Activated CD4-positive, alpha-beta T cell treated with anti-CD3 and anti-CD28 coated beads, Interleukin-2, amount 10 ng/mL, durations not matched to agents 7 days and 5 days (primary cell): ENCODE measurements around the gene TYW1B. TPM values are rescaled to one million over a fixed set of nuclear protein-coding genes. Genes with fewer than 3 reads are reported as not detected.
"Not testable (repeated sequence)": the region's sequence is repeated elsewhere in the genome, so short reads cannot be mapped to it uniquely, and the experiment has no call there.

Source experiments
- CTCF ChIA-PET: fragments of 350-600 bp; sonication (Branson Sonifier 250); formaldehyde crosslinking; loops from one replicate; lab custom pipeline; 2021; ENCODE audit warnings: antibody characterized with exemption; lab: Charles Lee
- POLR2A ChIA-PET: fragments of 350-600 bp; sonication (Branson Sonifier 250); formaldehyde crosslinking; loops from one replicate; lab custom pipeline; 2021; ENCODE audit warnings: antibody characterized with exemption; lab: Charles Lee
- DNase-seq: peaks from one replicate; pipeline ENCODE4 v3.0.0-alpha.2; 2020
- H3K27ac Mint-ChIP-seq: one replicate; pipeline ENCODE4 v1.8.0; 2021; ENCODE audit warnings: mild to moderate bottlenecking, moderate library complexity, mixed read lengths
- H3K27me3 Mint-ChIP-seq: one replicate; pipeline ENCODE4 v1.8.0; 2021; ENCODE audit warnings: mixed read lengths
- H3K36me3 Mint-ChIP-seq: one replicate; pipeline ENCODE4 v1.8.0; 2021; ENCODE audit warnings: low read depth, mixed read lengths
- H3K4me1 Mint-ChIP-seq: one replicate; pipeline ENCODE4 v1.8.0; 2021; ENCODE audit warnings: mixed read lengths
- H3K4me3 Mint-ChIP-seq: one replicate; pipeline ENCODE4 v1.8.0; 2021; ENCODE audit warnings: mild to moderate bottlenecking, moderate library complexity, mixed read lengths
- H3K9me3 Mint-ChIP-seq: one replicate; pipeline ENCODE4 v1.8.0; 2021; ENCODE audit warnings: mixed read lengths
- total RNA-seq, 2 experiments: library from RNA; stranded (reverse); gene quantifications; one replicate each; pipeline ENCODE4 v1.2.3, GENCODE V29; 2021

TYW1B gene
- total RNA-seq, 2 experiments from 2014 or later = 4.5 to 4.6 TPM

DNA sequence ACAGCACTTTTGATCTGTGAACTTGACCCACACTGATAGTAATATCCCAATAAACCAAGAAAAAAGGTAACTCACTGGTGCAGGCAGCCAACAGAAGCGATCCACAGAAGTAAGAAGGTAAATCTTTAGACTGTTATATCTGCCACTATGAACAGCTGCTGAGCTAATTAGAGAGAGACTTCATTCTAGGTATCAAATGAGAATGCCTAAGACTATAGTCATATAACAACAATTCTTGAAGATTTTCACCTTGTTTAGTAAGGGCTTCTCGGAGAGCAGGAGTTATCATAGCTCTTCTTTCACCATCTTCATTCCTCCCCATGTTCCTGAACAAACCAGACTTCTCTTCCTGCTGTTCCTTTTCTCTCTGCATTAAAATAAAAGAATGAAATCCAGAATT is 50.8 kb downstream of the TYW1B start:
- H3K4me3 Mint-ChIP-seq, CTCF ChIA-PET, POLR2A ChIA-PET, H3K27ac Mint-ChIP-seq, H3K27me3 Mint-ChIP-seq, H3K4me1 Mint-ChIP-seq, H3K9me3 Mint-ChIP-seq, DNase-seq: not testable (repeated sequence)
- H3K36me3 Mint-ChIP-seq = peaks cover 21% of the 10 kb centered on the region

DNA sequence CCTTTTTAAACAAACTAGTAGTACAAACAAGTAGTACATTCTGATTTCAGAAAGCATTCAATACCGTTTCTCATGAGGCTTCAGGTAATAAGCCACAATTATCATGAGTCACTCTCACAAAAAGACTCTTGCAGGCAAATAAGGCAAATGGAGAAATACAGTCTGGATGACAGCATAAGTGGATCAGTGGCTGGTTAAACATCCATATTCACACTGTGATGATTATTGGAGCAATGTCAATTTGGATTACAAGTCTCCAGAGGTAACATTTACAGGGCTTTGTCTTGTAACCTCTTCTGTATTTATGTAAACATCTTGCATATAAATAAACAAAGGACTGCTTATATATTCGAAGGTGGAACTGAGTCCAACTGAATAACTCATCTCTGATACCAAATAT is 55.4 kb downstream of the TYW1B start:
- H3K4me1 Mint-ChIP-seq, CTCF ChIA-PET, H3K4me3 Mint-ChIP-seq, H3K27me3 Mint-ChIP-seq, H3K27ac Mint-ChIP-seq, DNase-seq, H3K9me3 Mint-ChIP-seq, POLR2A ChIA-PET: not testable (repeated sequence)
- peaks cover 23% of the 10 kb centered on the region for H3K36me3 Mint-ChIP-seq

DNA sequence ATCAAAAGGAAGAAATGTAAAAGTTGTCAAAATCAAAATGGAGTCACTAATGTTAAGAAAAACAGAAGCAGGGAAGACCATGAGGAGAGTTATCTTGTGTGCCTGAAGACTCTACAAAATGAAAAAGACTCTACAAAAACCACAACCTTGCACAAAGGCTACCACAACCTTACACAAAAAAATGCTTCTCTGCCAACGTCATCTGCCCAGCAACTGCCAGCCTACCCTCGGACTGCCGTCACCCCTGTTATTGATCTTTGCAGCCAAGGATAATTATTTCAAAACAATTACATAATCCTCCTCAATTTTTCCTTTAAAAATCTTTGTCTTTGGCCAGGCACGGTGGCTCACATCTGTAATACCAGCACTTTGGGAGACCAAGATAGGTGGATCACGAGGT is 61.0 kb downstream of the TYW1B start:
- DNase-seq, POLR2A ChIA-PET, H3K27ac Mint-ChIP-seq, H3K27me3 Mint-ChIP-seq, H3K4me1 Mint-ChIP-seq, CTCF ChIA-PET, H3K4me3 Mint-ChIP-seq, H3K9me3 Mint-ChIP-seq: not testable (repeated sequence)
- H3K36me3 Mint-ChIP-seq = peaks cover 12% of the 10 kb centered on the region

DNA sequence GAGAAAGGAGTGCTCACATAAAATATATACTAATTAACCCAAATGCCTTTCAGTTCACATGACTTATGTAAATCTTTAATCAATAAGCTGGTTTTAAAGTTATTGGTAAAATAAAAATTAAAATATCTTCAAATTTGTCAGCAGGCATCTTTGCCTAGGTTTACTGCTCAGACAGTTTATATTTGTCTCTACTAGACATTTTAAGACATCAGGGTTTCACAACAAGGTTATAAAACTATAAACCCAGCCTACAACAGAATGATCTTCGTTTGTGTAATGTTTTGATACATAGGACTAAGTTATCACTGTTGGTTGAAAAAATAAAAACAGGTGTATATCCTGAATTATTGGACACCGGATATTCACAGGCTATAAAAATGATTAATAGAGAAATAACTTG is 67.4 kb downstream of the TYW1B start:
- no peak for DNase-seq
- ChIA-PET POLR2A (no interaction called here), CTCF (no interaction called here)
- H3K27ac Mint-ChIP-seq = no peak overlapping the region
- no peaks in the 10 kb centered on the region for H3K4me1 Mint-ChIP-seq
- peaks cover 25% of the 10 kb centered on the region for H3K9me3 Mint-ChIP-seq
- H3K36me3 Mint-ChIP-seq = peaks cover 15% of the 10 kb centered on the region
- no peak overlapping the region for H3K4me3 Mint-ChIP-seq
- H3K27me3 Mint-ChIP-seq = no peaks in the 10 kb centered on the region

DNA sequence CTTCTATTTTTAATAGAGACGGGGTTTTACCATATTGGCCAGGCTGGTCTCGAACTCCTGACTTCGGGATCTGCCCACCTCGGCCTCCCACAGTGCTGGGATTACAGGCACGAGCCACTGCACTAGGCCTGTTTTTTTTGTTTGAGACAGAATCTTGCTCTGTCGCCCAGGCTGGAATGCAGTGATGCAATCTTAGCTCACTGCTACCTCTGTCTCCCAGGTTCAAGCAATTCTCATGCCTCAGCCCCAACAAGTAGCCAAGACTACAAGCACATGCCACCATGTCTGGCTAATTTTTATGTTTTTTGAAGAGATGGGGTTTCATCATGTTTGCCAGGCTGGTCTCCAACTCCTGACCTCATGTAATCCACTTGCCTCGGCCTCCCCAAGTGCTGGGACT is 73.7 kb downstream of the TYW1B start:
- DNase-seq = no peak
- CTCF ChIA-PET = no interaction called here
- POLR2A ChIA-PET = no interaction called here
- H3K27ac Mint-ChIP-seq = no peak overlapping the region
- no peak overlapping the region for H3K4me3 Mint-ChIP-seq
- H3K9me3 Mint-ChIP-seq = peaks cover 16% of the 10 kb centered on the region
- H3K36me3 Mint-ChIP-seq = peaks cover 10% of the 10 kb centered on the region
- H3K27me3 Mint-ChIP-seq = no peaks in the 10 kb centered on the region
- no peaks in the 10 kb centered on the region for H3K4me1 Mint-ChIP-seq

DNA sequence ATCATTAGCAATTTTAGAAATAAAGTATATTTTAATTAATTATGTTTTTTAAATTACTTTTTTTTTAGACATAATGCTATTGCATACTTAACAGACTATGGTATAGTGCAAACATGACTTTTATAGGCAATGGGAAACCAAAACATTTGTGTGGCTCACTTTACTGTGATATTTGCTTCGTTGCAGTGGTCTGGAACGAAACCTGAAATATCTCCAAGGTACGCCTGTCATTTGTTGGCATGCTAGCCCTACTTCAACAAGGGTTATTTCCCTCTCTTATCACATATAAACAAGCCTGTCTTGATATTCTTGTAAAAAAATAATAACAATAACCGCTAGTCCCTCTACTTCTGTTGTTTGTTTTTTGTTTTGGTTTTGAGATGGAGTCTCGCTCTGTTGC is 74.2 kb downstream of the TYW1B start:
- Mint-ChIP-seq H3K27ac (no peak overlapping the region), H3K36me3 (peaks cover 7% of the 10 kb centered on the region), H3K4me1 (no peaks in the 10 kb centered on the region), H3K27me3 (no peaks in the 10 kb centered on the region), H3K4me3 (no peak overlapping the region), H3K9me3 (peaks cover 13% of the 10 kb centered on the region)
- ChIA-PET POLR2A (no interaction called here), CTCF (no interaction called here)
- DNase-seq = no peak

DNA sequence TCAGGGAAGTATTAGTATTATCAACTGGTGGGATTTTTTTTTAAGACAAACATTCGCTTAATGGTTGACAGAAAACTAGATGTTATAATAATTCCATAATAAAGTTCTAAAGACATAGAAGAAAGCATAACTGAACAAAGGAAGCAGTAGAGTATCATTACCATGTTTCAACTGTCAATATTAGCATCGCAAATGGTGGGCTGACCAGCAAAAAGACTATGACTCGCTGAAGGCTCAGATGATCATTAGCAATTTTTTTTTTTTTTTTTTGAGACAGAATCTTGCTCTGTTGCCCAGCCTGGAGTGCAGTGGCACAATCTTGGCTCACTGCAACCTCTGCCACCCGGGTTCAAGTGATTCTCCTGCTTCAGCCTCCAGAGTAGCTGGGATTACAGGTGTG is 74.8 kb downstream of the TYW1B start:
- H3K9me3 Mint-ChIP-seq, CTCF ChIA-PET, H3K4me3 Mint-ChIP-seq, DNase-seq, POLR2A ChIA-PET, H3K27me3 Mint-ChIP-seq, H3K4me1 Mint-ChIP-seq, H3K27ac Mint-ChIP-seq, H3K36me3 Mint-ChIP-seq: not testable (repeated sequence)

DNA sequence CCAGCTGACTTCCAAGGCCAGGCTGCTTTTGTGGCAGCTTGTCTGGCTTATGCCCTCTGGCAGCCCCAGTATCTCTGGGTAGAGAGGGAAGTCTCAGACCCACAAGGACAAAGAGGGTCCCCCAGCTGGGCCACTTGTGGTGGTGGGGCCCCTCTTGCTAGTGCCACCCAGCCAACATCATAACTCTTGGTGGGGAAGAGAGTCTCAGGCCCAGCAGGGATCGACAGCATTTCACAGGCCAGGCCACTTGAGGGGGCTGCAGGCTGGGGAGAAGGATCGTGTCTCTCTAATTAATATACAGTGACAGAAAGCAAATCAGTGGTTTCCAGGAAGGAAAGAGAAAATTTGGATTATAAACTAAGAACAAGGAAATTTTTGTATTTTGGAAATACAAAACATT is 76.0 kb downstream of the TYW1B start:
- no peak overlapping the region for H3K27ac Mint-ChIP-seq

DNA sequence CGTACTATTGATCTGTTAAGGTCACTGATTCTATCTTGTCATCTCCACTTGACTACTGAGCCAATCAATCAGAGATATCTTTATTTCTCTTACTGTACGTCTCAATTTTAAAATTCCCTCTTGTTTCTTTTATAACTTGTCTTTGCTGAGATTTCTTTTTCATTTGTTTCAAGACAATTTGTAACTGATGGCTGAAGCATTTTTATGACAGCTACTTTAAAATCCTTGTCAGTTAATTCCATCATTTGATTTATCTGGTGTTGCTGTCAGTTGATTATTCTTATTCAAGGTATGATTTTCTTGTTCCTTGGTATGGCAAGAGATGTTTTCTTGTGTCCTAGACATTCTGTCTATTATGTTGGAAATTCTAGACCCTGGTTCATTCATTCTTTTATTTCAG is 76.6 kb downstream of the TYW1B start:
- no peak for DNase-seq
- Mint-ChIP-seq H3K4me1 (no peaks in the 10 kb centered on the region), H3K4me3 (no peak overlapping the region), H3K9me3 (peaks cover 4% of the 10 kb centered on the region), H3K27ac (no peak overlapping the region), H3K36me3 (peaks cover 8% of the 10 kb centered on the region), H3K27me3 (no peaks in the 10 kb centered on the region)
- ChIA-PET CTCF (no interaction called here), POLR2A (no interaction called here)

More for the DNA sequence above, 76.0 kb downstream of the TYW1B start:
- no peaks in the 10 kb centered on the region for H3K27me3 Mint-ChIP-seq
- H3K4me1 Mint-ChIP-seq = no peaks in the 10 kb centered on the region
- ChIA-PET POLR2A (no interaction called here), CTCF (no interaction called here)
- H3K9me3 Mint-ChIP-seq = peaks cover 6% of the 10 kb centered on the region
- H3K36me3 Mint-ChIP-seq = peaks cover 6% of the 10 kb centered on the region
- H3K4me3 Mint-ChIP-seq = no peak overlapping the region
- no peak for DNase-seq

DNA sequence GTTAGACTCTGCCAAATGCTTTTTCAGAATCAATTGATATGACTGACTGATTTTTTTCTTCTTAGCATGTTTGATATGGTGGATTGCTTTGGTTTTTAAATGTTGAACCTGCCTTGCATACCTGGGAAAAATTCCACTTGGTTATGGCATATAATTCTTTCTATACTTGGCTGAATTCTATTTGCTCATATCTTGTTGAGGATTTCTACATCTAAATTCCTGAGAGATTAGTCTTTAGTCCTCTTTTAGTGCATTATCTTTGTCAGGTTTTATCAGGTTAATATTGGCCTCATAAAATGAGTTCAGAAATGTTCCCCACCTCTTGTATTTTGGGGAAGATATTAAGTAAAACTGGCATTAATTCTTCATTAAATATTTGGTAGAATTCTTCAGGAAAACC is 79.4 kb downstream of the TYW1B start:
- H3K27ac Mint-ChIP-seq, POLR2A ChIA-PET, CTCF ChIA-PET, H3K36me3 Mint-ChIP-seq, H3K27me3 Mint-ChIP-seq, H3K4me1 Mint-ChIP-seq, DNase-seq, H3K9me3 Mint-ChIP-seq, H3K4me3 Mint-ChIP-seq: not testable (repeated sequence)

DNA sequence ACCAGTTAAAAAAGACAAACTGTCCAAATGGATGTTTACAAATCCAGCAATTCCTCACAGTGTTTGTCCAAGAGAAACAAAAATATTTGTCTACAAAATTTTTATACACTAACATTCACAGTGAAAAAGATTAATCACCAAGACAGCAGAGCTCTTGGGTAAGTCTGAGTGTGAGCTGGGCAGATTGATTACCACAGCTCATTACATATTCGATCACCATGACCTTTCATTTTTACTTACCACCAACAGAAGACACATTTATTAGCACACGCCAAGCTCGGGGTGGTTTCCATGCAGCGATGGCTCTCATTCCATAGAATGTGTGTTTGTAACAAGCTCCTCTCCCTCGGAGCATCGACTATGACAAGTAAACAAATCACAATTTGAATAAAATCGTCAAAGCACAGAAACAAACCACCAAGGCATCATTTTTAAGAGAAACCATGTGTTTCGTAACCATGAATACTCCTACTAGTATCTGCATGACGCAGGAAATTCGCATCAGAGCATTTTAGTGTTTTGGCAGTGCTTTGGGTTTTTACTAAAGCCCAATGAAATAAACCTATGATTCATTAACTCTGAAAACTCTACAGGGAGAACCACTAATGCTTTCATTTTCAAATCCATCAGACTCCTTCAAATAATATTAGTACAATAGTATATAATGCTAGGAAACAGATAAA is 83.6 kb downstream of the TYW1B start:
- H3K4me3 Mint-ChIP-seq, H3K27me3 Mint-ChIP-seq, H3K27ac Mint-ChIP-seq, H3K4me1 Mint-ChIP-seq, DNase-seq, POLR2A ChIA-PET: not testable (repeated sequence)
- Mint-ChIP-seq H3K9me3 (peaks cover 15% of the 10 kb centered on the region), H3K36me3 (peaks cover 27% of the 10 kb centered on the region)
- CTCF ChIA-PET = interaction anchor here (1.0 kb wide), 1 partner anchor 1795 kb away, joined by 3 read pairs; no protein-coding TSS in a partner anchor

DNA sequence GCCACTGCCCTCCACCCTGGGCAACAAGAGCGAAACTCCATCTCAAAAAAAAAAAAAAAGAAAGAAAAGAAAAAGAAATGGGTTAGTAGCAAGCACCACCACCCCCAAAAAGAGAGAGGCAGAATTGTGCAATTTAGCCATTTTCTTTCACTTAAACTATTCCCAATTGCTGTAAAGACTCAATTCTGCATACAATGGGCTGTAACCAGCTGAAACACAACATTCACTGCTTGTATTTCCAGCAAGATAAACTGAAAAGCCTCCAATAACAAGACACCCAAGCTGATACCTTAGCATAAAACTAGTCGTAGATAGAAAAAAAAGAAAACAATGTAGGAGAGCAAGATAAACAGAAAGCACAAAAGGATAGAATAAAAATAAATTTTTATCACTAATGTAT is 84.2 kb downstream of the TYW1B start:
- CTCF ChIA-PET = interaction anchor here (1.0 kb wide), 1 partner anchor 1795 kb away, joined by 3 read pairs; no protein-coding TSS in a partner anchor
- peaks cover 27% of the 10 kb centered on the region for H3K36me3 Mint-ChIP-seq
- H3K4me1 Mint-ChIP-seq, POLR2A ChIA-PET, H3K27ac Mint-ChIP-seq, H3K27me3 Mint-ChIP-seq, H3K4me3 Mint-ChIP-seq, DNase-seq: not testable (repeated sequence)
- peaks cover 15% of the 10 kb centered on the region for H3K9me3 Mint-ChIP-seq

DNA sequence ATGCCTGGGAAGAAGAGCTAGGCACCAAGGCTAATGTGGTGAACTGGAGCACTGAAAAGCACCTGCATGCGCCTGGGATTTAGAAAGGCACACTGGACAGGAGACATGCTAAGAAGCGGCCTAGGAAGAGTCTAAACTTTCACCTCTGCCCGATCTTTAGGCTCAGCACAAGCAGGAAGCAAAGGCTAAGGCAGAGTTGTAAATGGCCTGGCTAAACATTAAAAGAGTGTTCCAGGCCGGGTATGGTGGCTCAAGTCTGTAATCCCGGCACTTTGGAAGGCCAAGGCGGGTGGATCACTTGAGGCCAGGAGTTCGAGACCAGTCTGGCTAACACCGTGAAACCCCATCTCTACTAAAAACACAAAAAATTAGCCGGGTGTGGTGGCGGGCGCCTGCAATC is 88.3 kb downstream of the TYW1B start:
- H3K27me3 Mint-ChIP-seq, DNase-seq, H3K4me1 Mint-ChIP-seq, H3K4me3 Mint-ChIP-seq, POLR2A ChIA-PET, H3K27ac Mint-ChIP-seq, CTCF ChIA-PET: not testable (repeated sequence)
- Mint-ChIP-seq H3K9me3 (peaks cover 28% of the 10 kb centered on the region), H3K36me3 (peaks cover 44% of the 10 kb centered on the region)

DNA sequence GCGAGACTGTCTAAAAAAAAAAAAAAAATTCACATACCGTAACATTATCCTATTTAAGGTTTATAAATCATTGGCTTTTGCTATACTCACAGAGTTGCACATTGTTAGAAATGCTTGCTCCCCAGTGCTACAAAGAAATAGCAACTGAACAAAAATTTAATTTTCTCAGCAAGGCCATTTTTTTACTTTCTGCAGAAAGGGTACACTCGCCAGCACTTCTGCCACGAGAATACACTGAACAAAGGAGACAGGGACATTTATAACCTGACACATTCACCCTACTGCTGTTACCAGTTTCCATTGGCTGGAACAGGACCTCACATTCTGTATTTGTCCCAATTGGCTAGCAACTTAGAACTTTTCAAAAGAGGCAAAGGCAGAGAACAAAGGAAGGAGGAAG is 92.1 kb downstream of the TYW1B start:
- DNase-seq, H3K4me1 Mint-ChIP-seq, H3K27ac Mint-ChIP-seq, H3K4me3 Mint-ChIP-seq, H3K27me3 Mint-ChIP-seq, CTCF ChIA-PET, POLR2A ChIA-PET: not testable (repeated sequence)
- Mint-ChIP-seq H3K36me3 (peaks cover 40% of the 10 kb centered on the region), H3K9me3 (peaks cover 36% of the 10 kb centered on the region)
